Dedifferentiated amniotic fluid mesenchymal stem cell (primary cell): ENCODE results near the gene SORCS2.

ENCODE experiments used
- DNase-seq: peaks from one replicate; pipeline ENCODE4 v3.0.0-alpha.2; 2016; ENCODE audit errors: extremely low spot score

The SORCS2 gene

GRCh38 chr4:7192252-7193029 is at the start of gene SORCS2:
Gene SORCS2 (plus strand): TSS chr4:7192538.
- peak; percentile 20 for DNase-seq

DNA sequence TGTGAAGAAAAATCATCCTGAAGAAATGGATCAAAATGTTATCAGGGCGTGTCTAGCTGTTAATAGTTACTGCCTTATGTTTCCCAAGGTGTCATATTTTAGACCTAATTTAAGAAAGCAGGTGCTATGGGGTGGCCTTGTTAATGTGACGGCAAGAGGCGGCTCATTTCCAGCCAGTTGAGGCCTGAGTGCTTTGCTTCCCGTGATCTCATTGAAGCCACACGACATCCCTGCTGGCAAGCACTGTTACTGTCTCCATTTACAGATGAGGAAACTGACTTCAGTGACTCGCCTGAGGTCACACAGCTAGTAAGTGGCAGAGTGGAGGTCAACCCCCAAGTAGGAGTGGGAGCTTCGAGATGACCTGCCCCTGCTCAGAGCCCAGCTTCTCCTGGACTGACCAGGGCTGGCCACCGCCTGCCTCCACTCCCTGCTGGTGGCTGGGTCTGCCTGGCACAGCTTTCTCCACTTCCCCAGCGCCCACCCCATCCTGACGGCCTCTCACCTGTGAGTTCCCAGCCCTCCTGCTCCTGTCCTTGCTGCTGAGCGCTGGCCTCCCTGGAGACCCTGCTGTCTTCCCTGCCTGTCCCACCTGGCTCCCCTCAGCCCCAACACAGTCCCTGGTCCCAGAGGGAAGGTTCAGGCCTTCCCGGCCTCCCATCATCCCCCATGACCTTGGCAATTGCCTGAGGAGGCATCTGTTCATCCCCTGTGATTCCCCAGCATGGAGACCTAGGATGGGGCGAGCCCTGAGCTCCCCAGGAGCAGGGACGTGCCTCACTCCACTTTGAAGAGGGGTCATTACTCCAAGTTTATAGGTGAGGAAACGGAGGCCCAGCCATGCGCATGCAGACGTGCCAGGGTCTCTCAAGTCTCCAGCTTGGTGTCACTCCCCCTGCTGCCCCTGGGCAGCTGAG is 47.7 kb upstream of the SORCS2 start:
- no peak for DNase-seq

DNA sequence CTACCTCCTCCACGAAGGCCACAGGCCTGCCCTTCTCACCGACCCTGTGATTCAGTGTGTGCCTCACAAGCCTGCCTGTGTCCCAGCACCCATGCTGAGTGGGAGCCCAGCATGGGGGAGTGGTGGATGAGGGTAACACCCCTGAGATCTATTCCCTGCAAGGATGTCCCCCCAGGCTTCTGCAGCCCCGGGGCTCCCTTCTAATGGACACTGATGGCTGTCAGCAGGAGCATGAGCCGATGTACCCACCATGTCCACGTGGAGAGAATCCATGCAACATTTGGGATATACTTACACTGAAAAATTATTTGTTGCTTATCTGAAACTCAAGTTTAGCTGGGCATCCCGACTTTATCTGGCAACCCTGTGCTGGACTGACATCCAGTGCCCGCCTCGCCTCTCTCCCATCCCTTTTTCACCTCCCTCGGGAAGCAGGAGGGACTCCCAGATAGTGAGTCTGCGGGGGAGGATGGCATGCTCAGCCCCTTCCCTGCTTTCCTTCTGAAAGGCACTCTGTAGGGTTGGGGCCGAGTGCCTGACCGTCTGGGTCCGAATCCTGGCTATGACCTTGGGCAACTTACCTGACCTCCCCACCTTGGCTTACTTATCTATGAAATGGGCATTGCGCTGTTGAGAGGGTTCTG is 46.9 kb upstream of the SORCS2 start:
- DNase-seq, result no peak

- DNase-seq, result no peak
Observed at GRCh38 chr4:7146059-7146785, 46.1 kb upstream of the SORCS2 start.

- no peak for DNase-seq
Observed at GRCh38 chr4:7146786-7147115, 45.6 kb upstream of the SORCS2 start.

DNA sequence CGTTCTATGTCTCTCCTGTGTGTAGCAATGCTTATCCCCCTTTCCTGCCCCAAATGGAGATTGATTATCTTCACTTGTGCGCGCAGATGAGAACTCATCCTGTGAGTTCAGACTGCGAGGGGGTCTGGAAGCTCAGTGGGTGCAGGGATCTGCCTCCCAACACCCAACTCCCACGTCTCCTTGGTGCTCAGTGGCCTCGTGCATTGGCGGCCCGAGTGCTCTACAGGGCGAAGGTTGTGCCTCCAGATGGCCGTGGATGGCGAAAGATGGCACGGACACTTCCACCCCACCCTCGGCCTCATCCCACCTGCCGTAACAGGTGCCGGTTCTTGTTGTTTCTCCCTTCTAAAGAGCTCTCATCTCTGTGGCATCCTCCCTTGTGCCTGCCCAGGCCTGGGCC is 45.1 kb upstream of the SORCS2 start:
- no peak for DNase-seq

DNA sequence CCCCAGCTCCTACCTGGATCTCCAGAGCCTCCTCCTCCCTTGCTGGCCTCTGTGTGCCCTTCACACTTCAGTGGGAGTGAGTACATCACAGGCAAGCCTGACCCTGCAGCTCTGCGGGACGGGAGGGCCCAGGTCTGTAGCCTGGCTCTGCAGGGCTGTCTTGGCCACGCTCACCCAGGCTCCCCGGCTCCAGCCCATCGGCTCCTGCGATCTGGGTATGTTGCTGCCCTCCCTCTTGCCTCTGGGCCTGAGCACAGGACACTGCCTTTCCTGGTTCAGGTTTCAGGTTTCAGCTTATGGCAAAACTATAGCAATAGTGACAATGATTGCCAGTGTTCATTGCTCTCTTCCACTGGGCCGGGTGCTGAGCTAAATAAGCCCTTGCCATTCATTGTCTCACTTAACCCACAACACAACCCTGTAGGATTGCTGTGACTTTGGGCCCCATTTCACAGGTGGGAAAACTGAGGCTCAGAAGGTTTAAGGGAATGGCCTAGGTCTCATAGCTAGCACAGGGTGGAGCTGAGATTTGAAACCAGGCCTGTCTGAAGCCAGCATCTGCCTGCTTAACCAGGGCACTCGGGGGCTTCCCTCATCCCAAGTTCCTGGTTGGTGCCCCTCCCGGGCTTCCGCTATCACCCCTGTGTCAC is 44.6 kb upstream of the SORCS2 start:
- no peak for DNase-seq

DNA sequence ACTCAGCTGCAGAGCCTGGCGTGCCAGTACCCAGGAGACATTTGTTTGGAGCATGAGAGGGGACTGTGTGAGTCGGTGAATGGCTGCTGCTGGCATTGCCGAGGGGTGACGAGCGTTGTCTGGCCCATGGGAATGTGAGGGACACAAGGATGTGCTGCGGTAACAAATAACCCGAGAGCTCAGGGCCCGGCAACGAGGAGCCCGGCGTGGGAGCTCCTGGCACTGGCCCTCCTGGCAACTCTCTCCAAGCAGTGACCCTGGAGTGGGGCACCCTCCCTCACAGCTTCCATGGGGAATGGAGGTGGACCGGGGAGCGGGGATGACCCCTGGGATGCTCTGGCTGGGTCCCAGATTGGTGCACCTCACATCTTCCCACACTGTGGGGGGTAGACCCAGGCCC is 44.0 kb upstream of the SORCS2 start:
- no peak for DNase-seq

DNA sequence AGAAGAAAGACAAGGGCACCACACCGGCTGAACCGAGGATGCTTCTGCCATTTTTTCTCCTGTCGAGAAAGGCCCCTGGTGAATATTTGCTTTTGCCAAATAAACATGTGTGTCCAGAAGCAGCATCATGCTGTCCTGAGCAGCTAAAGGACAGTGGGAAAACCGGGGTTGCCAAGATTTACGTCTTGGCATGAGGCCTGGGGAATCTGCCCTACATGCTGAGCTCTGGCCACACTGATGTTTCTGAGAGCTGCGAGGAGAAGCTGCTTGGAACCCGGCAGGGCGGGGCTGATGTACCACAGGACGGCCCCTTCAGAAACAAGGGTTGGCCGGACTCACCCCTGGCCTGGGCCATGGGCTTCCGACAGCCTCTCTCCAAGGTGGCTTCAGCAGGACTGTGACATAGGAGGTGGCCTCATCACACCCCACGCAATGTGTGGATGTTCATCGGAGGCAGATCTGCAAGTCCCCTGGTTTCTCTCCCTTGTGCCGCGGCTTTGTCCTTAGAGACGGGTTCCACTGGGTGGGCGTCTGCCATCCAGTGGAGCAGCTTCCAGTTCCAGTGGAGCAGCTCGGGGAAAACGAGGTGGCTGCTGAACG is 42.2 kb upstream of the SORCS2 start:
- no peak for DNase-seq

DNA sequence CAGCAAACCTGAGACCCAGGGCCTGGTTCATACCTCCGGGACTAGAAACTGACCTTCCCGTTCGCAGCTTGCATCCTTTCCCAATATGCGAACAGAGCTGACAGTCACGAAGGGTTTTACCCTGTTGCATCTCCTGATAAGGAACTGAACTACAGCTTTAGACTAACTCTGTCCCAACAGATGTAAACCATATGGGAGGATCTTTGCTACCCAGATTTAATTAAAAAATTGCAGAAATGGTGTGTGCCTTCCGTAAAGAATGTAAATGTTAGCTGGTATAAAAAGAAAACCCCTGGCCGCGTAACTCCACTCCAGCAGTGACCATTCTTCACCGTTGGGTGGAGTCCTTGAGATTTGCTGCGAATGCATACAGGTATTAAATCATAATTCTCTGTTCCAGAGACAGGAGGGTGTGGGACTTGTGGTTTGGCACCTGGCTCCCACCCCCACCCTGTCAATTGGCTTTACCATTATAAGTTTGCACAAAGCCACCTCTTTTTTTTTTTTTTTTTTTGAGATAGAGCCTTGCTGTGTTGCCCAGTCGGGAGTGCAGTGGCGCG is 40.6 kb upstream of the SORCS2 start:
- no peak for DNase-seq

DNA sequence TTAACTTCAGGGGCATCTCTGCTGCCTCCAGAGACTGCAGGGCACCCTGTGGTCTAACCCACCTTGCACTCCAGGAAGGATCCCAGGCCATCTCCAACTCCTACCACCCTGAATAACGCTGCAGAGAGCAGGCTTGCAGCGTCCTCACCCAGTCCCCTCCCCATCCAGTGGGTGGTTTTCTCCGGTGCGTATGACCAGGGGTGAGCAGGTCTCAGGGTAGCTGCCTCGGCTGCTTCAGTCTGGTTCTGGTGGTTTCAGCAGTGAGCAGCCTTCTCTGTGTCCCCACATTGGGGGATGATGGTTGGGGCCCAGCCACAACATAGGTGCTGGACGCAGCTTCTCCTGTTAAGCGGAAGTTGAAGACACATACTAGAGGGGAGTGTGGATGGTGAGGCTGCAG is 38.6 kb upstream of the SORCS2 start:
- no peak for DNase-seq

- no peak for DNase-seq
Observed at GRCh38 chr4:7154351-7154981, 37.9 kb upstream of the SORCS2 start.

- no peak for DNase-seq
Observed at GRCh38 chr4:7155590-7156071, 36.7 kb upstream of the SORCS2 start.

DNA sequence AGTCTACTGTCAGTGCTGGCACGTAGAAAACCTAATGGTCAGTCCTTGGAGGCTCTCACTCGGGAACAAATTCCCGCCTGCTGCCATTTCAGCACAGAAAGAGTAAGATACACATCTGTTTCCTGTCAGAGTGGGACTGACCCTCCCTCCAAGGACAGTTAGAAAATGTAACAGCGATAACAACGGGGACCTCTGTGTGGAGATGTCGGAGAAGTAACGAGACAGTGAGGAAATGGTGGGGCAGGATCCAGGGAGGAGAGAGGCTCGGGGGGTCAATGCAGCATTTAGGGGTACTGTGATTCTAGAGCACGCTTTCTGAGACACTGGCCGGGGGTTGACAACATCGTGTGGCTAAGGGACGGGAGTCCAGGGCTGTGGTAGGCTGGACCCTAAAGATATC is 36.0 kb upstream of the SORCS2 start:
- no peak for DNase-seq

DNA sequence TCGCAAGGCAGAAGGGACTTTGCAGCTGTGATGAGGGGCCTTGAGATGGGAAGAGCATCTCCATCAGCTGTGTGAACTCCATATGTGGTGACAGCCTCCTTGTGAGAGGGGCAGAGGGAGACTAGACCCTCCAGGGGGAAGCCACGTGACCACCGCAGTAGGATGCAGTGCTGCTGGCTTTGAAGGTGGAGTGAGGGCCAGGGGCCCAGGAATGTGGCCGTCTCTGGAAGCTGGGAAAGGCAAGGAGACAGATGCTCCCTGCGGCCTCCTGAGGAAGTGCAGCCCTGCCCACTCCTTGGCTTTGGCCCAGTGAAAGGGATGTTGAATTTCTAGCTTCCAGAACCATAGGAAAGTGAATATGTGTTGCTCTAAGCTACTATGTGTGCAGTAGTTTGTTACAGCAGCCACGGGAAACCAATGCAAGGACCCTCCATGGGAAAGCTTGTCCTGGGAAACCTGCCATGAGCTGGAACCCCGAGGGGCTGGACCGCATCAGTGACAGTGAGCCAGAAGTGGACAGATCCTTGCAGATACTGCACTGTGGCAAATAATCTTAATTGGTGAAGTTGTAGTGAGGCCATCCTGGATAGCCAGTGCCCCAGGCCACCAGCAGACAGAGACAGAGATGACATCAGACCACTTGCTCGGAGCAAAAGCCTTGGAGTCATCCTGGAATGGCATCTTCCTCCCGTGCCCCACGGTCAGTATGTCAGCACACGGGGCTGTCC is 35.4 kb upstream of the SORCS2 start:
- no peak for DNase-seq

GRCh38 chr4:7157666-7158065 is 34.7 kb upstream of the SORCS2 start:
- DNase-seq, result no peak

DNA sequence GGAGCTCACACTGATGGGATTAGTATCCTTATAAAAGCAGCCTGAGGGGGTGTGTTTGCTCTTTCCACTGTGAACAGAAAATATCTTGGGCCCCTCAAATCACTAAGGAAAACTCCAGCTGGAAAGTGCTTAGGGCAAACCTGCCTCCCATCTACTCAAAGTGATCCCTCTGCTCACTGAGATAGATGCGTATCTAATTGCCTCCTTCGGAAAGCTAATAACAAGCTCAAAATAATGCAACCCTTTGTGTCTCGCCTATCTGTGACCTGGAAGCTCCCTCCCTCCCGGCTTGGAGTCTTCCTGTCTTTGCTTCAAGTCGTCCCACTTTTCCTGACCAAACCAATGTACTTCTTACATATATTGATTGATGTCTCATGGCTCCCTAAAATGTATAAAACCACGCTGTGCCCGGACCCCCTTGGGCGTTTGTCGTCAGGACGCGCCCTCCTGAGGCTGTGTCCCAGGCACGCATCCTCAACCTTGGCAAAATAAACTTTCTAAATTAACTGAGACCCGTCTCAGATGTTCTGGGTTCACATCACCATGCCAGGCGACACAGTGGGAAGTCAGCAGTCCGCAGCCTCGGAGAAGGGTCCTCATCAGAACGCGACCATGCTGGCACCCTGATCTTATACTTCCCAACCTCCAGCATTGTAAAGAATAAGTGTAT is 34.1 kb upstream of the SORCS2 start:
- no peak for DNase-seq

GRCh38 chr4:7158991-7159390 is 33.3 kb upstream of the SORCS2 start:
- DNase-seq, result no peak

DNA sequence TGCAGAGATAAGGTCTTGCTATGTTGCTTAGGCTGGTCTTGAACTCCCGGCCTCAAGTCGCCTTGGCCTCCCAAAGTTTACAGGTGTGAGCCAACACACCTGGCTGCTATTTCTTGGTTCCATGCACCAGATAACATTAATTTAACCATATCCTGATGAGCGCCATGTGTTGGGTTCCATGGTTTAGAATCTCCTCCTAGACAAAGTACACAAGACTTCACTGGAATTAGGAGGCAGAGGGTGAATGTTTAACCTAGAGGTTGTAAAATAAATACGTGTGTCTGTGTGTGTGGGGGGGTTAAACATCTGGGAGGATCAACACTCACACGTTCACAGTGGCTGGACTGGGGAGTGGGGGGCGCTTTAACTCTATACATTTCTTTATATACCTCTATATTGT is 32.4 kb upstream of the SORCS2 start:
- DNase-seq, result no peak
